ENCODE results near the gene TRPM3. TPM values are rescaled to one million over a fixed set of nuclear protein-coding genes. Genes with fewer than 3 reads are reported as not detected.

TRPM3 gene
- total RNA-seq, 2 donors from 2014 or later: not detected

- Mint-ChIP-seq H3K27me3 (ENCODE audit: low read depth) (no peaks in the 10 kb centered on the region), H3K4me3 (no peak overlapping the region), H3K4me1 (ENCODE audit: low read depth) (no peaks in the 10 kb centered on the region), H3K27ac (no peak overlapping the region), H3K9me3 (no peaks in the 10 kb centered on the region), H3K36me3 (ENCODE audit: insufficient read depth in 2 of 2) (no peaks in the 10 kb centered on the region)
- DNase-seq: no peak
- ATAC-seq (replicated peaks in 1 of 2): no peak
Observed at GRCh38 chr9:70883963-70884793, 237.2 kb downstream of the TRPM3 start.

- Mint-ChIP-seq H3K36me3 (ENCODE audit: insufficient read depth in 2 of 2) (no peaks in the 10 kb centered on the region), H3K27ac (no peak overlapping the region), H3K27me3 (ENCODE audit: low read depth) (no peaks in the 10 kb centered on the region), H3K4me1 (ENCODE audit: low read depth) (no peaks in the 10 kb centered on the region), H3K4me3 (no peak overlapping the region), H3K9me3 (no peaks in the 10 kb centered on the region)
- no peak for ATAC-seq (replicated peaks in 1 of 2)
- no peak for DNase-seq
Observed at GRCh38 chr9:70883056-70883455, 238.4 kb downstream of the TRPM3 start.

GRCh38 chr9:70881333-70881732, 240.1 kb downstream of the TRPM3 start:
- ATAC-seq (replicated peaks in 1 of 2) (no peak), DNase-seq (no peak)
- no peak overlapping the region for H3K4me3 Mint-ChIP-seq
- H3K27me3 Mint-ChIP-seq (ENCODE audit: low read depth): no peaks in the 10 kb centered on the region
- no peaks in the 10 kb centered on the region for H3K4me1 Mint-ChIP-seq (ENCODE audit: low read depth)
- H3K36me3 Mint-ChIP-seq (ENCODE audit: insufficient read depth in 2 of 2): no peaks in the 10 kb centered on the region
- H3K9me3 Mint-ChIP-seq: no peaks in the 10 kb centered on the region
- H3K27ac Mint-ChIP-seq: no peak overlapping the region

- Mint-ChIP-seq H3K27ac (no peak overlapping the region), H3K36me3 (ENCODE audit: insufficient read depth in 2 of 2) (no peaks in the 10 kb centered on the region), H3K4me3 (no peak overlapping the region), H3K9me3 (no peaks in the 10 kb centered on the region), H3K27me3 (ENCODE audit: low read depth) (no peaks in the 10 kb centered on the region), H3K4me1 (ENCODE audit: low read depth) (no peaks in the 10 kb centered on the region)
- ATAC-seq (replicated peaks in 1 of 2) (no peak), DNase-seq (no peak)
Observed at GRCh38 chr9:70880535-70880934, 240.9 kb downstream of the TRPM3 start.

GRCh38 chr9:70878576-70878975, 242.8 kb downstream of the TRPM3 start:
- no peak overlapping the region for H3K4me3 Mint-ChIP-seq
- DNase-seq (no peak), ATAC-seq (replicated peaks in 1 of 2) (no peak)
- no peaks in the 10 kb centered on the region for H3K27me3 Mint-ChIP-seq (ENCODE audit: low read depth)
- no peak overlapping the region for H3K27ac Mint-ChIP-seq
- no peaks in the 10 kb centered on the region for H3K36me3 Mint-ChIP-seq (ENCODE audit: insufficient read depth in 2 of 2)
- no peaks in the 10 kb centered on the region for H3K9me3 Mint-ChIP-seq
- no peaks in the 10 kb centered on the region for H3K4me1 Mint-ChIP-seq (ENCODE audit: low read depth)

GRCh38 chr9:70874451-70874850, 247.0 kb downstream of the TRPM3 start:
- H3K9me3 Mint-ChIP-seq: no peaks in the 10 kb centered on the region
- H3K27me3 Mint-ChIP-seq (ENCODE audit: low read depth): no peaks in the 10 kb centered on the region
- no peak overlapping the region for H3K27ac Mint-ChIP-seq
- H3K4me3 Mint-ChIP-seq: no peak overlapping the region
- DNase-seq: no peak
- no peaks in the 10 kb centered on the region for H3K4me1 Mint-ChIP-seq (ENCODE audit: low read depth)
- H3K36me3 Mint-ChIP-seq (ENCODE audit: insufficient read depth in 2 of 2): no peaks in the 10 kb centered on the region
- ATAC-seq (replicated peaks in 1 of 2): no peak

- no peak for ATAC-seq (replicated peaks in 1 of 2)
- no peaks in the 10 kb centered on the region for H3K27me3 Mint-ChIP-seq (ENCODE audit: low read depth)
Observed at GRCh38 chr9:70873506-70873905, 247.9 kb downstream of the TRPM3 start.

GRCh38 chr9:70868661-70869652, 252.5 kb downstream of the TRPM3 start:
- H3K27me3 Mint-ChIP-seq (ENCODE audit: low read depth): no peaks in the 10 kb centered on the region
- no peaks in the 10 kb centered on the region for H3K4me1 Mint-ChIP-seq (ENCODE audit: low read depth)
- H3K4me3 Mint-ChIP-seq: no peak overlapping the region
- no peak for ATAC-seq (replicated peaks in 1 of 2)
- no peak overlapping the region for H3K27ac Mint-ChIP-seq
- no peaks in the 10 kb centered on the region for H3K9me3 Mint-ChIP-seq
- H3K36me3 Mint-ChIP-seq (ENCODE audit: insufficient read depth in 2 of 2): no peaks in the 10 kb centered on the region
- DNase-seq: no peak

More at GRCh38 chr9:70873506-70873905, 247.9 kb downstream of the TRPM3 start:
- H3K4me3 Mint-ChIP-seq: no peak overlapping the region
- H3K36me3 Mint-ChIP-seq (ENCODE audit: insufficient read depth in 2 of 2): no peaks in the 10 kb centered on the region
- no peaks in the 10 kb centered on the region for H3K4me1 Mint-ChIP-seq (ENCODE audit: low read depth)
- H3K9me3 Mint-ChIP-seq: no peaks in the 10 kb centered on the region
- H3K27ac Mint-ChIP-seq: no peak overlapping the region
- DNase-seq: no peak

GRCh38 chr9:70868041-70868440, 253.4 kb downstream of the TRPM3 start:
- Mint-ChIP-seq H3K9me3 (no peaks in the 10 kb centered on the region), H3K4me3 (no peak overlapping the region), H3K4me1 (ENCODE audit: low read depth) (no peaks in the 10 kb centered on the region), H3K27ac (no peak overlapping the region), H3K27me3 (ENCODE audit: low read depth) (no peaks in the 10 kb centered on the region), H3K36me3 (ENCODE audit: insufficient read depth in 2 of 2) (no peaks in the 10 kb centered on the region)
- ATAC-seq (replicated peaks in 1 of 2) (no peak), DNase-seq (no peak)

- no peaks in the 10 kb centered on the region for H3K9me3 Mint-ChIP-seq
- H3K36me3 Mint-ChIP-seq (ENCODE audit: insufficient read depth in 2 of 2): no peaks in the 10 kb centered on the region
- H3K4me1 Mint-ChIP-seq (ENCODE audit: low read depth): no peaks in the 10 kb centered on the region
- ATAC-seq (replicated peaks in 1 of 2) (no peak), DNase-seq (no peak)
- H3K27ac Mint-ChIP-seq: no peak overlapping the region
- no peak overlapping the region for H3K4me3 Mint-ChIP-seq
- H3K27me3 Mint-ChIP-seq (ENCODE audit: low read depth): no peaks in the 10 kb centered on the region
Observed at GRCh38 chr9:70865471-70865870, 255.9 kb downstream of the TRPM3 start.

- Mint-ChIP-seq H3K27me3 (ENCODE audit: low read depth) (peaks cover 6% of the 10 kb centered on the region), H3K36me3 (ENCODE audit: insufficient read depth in 2 of 2) (no peaks in the 10 kb centered on the region), H3K27ac (no peak overlapping the region), H3K4me1 (ENCODE audit: low read depth) (no peaks in the 10 kb centered on the region), H3K9me3 (no peaks in the 10 kb centered on the region), H3K4me3 (no peak overlapping the region)
- no peak for ATAC-seq (replicated peaks in 1 of 2)
- no peak for DNase-seq
Observed at GRCh38 chr9:70861797-70862196, 259.6 kb downstream of the TRPM3 start.

- Mint-ChIP-seq H3K4me1 (ENCODE audit: low read depth) (no peaks in the 10 kb centered on the region), H3K27me3 (ENCODE audit: low read depth) (peaks cover 6% of the 10 kb centered on the region), H3K27ac (no peak overlapping the region), H3K36me3 (ENCODE audit: insufficient read depth in 2 of 2) (no peaks in the 10 kb centered on the region), H3K9me3 (no peaks in the 10 kb centered on the region), H3K4me3 (no peak overlapping the region)
- no peak for ATAC-seq (replicated peaks in 1 of 2)
- no peak for DNase-seq
Observed at GRCh38 chr9:70861376-70861775, 260.0 kb downstream of the TRPM3 start.

GRCh38 chr9:70859694-70860093, 261.7 kb downstream of the TRPM3 start:
- no peaks in the 10 kb centered on the region for H3K36me3 Mint-ChIP-seq (ENCODE audit: insufficient read depth in 2 of 2)
- no peak overlapping the region for H3K27ac Mint-ChIP-seq
- H3K27me3 Mint-ChIP-seq (ENCODE audit: low read depth): peaks cover 6% of the 10 kb centered on the region
- H3K9me3 Mint-ChIP-seq: no peaks in the 10 kb centered on the region
- ATAC-seq (replicated peaks in 1 of 2) (no peak), DNase-seq (no peak)
- H3K4me1 Mint-ChIP-seq (ENCODE audit: low read depth): no peaks in the 10 kb centered on the region
- H3K4me3 Mint-ChIP-seq: no peak overlapping the region
